T-helper 1 cell treated with Interleukin-12 subunit alpha and Interleukin-12 subunit beta and Interleukin-4 antibody, amounts not matched to agents 30 μg/mL and 1 μg/mL, for 36 hours (primary cell): Measurements from ENCODE around the gene UGT1A7.
"Not testable (repeated sequence)": the region's sequence is repeated elsewhere in the genome, so short reads cannot be mapped to it uniquely, and the experiment has no call there.

ENCODE experiments used
- H3K27ac Mint-ChIP-seq: one replicate; pipeline ENCODE4 v1.8.0; 2021; ENCODE audit warnings: mild to moderate bottlenecking, mixed read lengths
- H3K27me3 Mint-ChIP-seq: one replicate; pipeline ENCODE4 v1.8.0; 2021; ENCODE audit warnings: low read depth, mixed read lengths
- H3K36me3 Mint-ChIP-seq: one replicate; pipeline ENCODE4 v1.8.0; 2021; ENCODE audit warnings: low read depth, mixed read lengths
- H3K4me1 Mint-ChIP-seq: one replicate; pipeline ENCODE4 v1.8.0; 2021; ENCODE audit warnings: low read depth, mixed read lengths
- H3K4me3 Mint-ChIP-seq: one replicate; pipeline ENCODE4 v1.8.0; 2021; ENCODE audit warnings: mild to moderate bottlenecking, moderate library complexity, mixed read lengths
- H3K9me3 Mint-ChIP-seq: one replicate; pipeline ENCODE4 v1.8.0; 2021; ENCODE audit warnings: mixed read lengths

Gene UGT1A7

DNA sequence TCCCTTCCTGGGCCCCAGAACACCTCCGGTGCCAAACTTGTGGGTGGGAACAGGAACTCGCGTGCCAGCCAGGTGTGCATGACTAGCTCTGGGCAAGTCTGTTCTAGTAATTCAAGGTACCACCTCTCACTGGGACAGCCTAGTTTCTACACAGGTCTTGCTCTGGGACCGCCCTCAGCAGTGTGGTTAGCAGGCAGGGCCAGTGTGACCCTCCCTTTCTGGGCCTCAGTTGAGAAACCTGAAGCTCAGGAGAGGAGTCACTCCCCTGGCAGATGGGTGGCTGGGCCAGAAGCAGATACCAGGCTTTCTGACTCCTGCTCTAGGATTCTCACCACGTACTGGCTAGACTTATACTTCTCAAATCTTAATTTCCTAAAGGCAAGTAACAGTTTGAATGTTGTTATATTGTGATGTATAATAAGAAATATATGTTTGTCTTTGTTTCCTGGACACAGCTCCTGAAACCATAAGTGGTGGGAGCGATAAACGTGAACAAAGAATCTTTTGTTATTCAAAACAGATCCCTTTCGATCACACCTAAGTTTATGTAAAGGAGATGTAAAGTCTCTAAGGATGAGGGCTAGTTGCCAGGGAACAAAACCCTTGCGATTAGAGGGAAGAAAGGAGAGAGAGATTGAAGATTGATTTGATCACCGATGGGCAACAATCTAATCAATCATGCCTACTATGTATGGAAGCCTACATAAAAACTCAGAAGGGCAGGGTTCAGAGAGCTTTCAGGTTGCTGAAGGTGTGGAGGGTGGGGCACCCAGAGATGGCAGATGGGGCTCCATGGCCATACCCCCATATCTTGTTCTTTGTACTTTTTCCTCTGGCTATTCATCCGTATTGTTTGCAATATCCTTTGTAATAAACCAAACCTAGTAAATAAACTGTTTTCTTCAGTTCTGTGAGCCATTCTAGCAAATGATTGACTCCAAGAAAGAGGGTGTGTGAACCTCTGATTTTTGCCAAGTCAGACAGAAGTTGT is 10.0 kb downstream of the UGT1A7 start:
- Mint-ChIP-seq H3K36me3 (no peaks in the 10 kb centered on the region), H3K4me3 (no peak overlapping the region), H3K4me1 (no peaks in the 10 kb centered on the region), H3K27ac (no peak overlapping the region), H3K27me3 (peaks cover 11% of the 10 kb centered on the region), H3K9me3 (no peaks in the 10 kb centered on the region)

DNA sequence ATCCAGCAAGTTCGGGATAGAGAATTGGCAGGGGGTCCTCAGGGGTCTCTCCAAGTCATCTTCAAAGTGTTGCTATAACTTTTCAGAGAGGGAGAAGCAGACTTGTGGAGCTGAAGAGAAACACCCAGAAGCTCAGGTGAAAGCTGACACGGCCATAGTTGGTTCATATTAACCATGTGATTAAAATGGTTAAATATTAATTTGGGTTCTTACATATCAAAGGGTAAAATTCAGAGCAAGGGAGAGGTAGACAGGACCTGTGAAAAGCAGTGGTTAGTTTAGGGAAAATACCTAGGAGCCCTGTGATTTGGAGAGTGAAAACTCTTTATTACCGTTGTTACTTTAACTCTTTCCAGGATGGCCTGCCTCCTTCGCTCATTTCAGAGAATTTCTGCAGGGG is 10.9 kb downstream of the UGT1A7 start, which contains the start of gene UGT1A6:
TSS of gene UGT1A6 (plus strand) at position 243 of the 400 bp plus-strand sequence. CDS start at position 358, 115 bp downstream.
- H3K27ac Mint-ChIP-seq: no peak within 1 kb of the TSS
- H3K27me3 Mint-ChIP-seq: peaks cover 14% of the 10 kb centered on the region
- no peak within 1 kb of the TSS for H3K4me3 Mint-ChIP-seq
- no peaks in the 10 kb centered on the region for H3K9me3 Mint-ChIP-seq
- H3K36me3 Mint-ChIP-seq: no peaks in the 10 kb centered on the region
- H3K4me1 Mint-ChIP-seq: no peaks in the 10 kb centered on the region

DNA sequence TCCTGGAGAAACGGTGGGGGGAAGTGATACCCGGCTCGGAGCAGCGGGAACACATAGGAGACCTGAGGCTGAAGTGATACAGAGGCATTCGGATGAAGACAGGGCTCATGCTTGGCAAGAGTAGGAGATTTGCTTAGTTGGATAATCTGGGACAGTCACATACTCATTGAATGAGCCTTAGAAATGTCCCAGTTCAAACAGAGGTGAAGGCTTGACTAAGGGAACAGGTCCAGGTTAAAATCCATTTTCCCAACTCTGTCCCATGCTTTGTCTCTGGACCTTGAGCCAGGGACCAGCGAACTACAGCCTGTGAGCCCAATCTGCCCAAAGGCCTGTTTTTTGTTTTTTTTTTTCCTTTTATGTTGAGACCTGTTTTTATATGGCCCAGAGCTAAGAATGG is 12.3 kb downstream of the UGT1A7 start:
- Mint-ChIP-seq H3K36me3 (no peaks in the 10 kb centered on the region), H3K9me3 (no peaks in the 10 kb centered on the region), H3K27me3 (peaks cover 6% of the 10 kb centered on the region), H3K4me3 (no peak overlapping the region), H3K4me1 (no peaks in the 10 kb centered on the region), H3K27ac (no peak overlapping the region)

DNA sequence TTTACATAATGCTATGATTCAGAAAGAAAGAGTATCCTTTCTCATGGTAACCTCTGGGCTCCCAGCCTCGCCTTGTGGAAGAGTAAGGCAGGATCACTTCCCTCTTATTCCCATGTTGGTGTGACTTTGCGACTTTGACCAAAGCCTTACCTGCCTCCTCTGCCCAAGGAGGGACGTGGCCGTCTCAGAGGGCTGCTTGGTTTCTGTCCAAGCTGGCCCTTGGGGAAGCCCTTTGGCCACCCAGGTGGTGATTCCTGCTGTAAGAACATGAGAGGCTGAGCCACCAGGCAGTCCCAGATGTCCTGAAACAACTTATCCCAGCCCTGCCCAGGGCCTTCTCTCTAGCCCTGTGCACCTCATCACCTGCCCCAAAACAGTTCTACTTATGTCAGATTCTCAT is 17.0 kb downstream of the UGT1A7 start:
- Mint-ChIP-seq H3K36me3 (no peaks in the 10 kb centered on the region), H3K27me3 (peaks cover 8% of the 10 kb centered on the region), H3K4me3 (no peak overlapping the region), H3K9me3 (no peaks in the 10 kb centered on the region), H3K4me1 (no peaks in the 10 kb centered on the region), H3K27ac (no peak overlapping the region)

DNA sequence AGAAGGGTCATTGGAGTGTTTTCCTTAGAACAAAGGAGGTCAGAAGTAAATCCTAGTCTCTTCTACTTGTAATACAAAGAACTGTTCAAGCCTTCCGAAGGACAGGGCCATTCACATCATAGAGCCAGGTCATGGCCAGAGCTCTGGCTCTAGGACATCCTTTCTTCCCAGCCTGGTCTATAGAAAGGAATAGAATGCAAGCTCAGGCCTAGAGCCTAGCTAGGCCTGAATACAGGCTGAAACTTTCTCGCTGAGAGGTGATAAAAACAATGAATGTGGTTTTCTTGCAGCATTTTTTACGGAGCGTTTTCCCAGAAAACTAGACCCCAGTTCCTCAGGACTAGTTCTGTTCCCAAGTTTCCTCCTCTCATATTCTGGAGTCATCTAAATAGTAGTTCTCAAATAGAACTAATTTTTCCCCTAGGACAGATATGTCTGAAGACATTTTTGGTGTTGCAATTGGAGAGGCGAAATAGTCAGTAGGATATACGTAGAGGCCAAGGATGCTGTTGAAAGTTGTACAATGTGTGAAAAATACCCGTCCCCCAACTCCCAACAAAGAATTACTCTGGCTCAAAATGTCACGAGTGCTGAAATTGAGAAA is 17.8 kb downstream of the UGT1A7 start:
- H3K4me3 Mint-ChIP-seq: no peak overlapping the region
- no peaks in the 10 kb centered on the region for H3K4me1 Mint-ChIP-seq
- no peak overlapping the region for H3K27ac Mint-ChIP-seq
- no peaks in the 10 kb centered on the region for H3K36me3 Mint-ChIP-seq
- peaks cover 14% of the 10 kb centered on the region for H3K27me3 Mint-ChIP-seq
- H3K9me3 Mint-ChIP-seq: no peaks in the 10 kb centered on the region

DNA sequence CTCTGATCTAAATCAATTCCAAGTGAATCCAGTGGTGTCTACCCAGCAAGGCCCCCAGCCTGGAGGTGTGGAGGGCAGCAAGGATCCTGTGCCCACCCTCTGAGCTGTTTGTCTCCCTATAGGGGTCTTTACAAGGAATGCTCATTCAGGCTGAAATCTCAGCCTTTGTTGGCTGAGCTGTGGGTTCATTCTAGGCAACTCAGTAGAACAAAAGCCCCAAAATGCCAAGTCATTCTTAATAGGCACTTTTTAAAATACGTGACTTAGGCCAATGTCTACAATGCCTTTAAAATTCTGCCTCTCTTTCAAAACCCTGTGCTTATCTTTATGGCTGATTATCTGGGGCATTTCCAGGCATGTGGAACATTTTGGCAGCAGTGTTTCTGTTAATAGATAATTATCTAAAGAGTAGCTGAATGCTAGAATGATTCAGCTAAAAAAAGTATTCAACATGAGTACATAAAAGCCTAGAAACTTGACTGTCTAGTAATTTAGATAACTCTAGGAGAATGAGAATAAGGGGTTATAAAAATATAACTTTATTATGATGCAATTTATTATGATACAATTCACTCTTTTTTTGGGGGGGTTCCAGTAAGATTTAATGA is 18.4 kb downstream of the UGT1A7 start:
- Mint-ChIP-seq H3K27me3 (peaks cover 15% of the 10 kb centered on the region), H3K36me3 (no peaks in the 10 kb centered on the region), H3K4me3 (no peak overlapping the region), H3K4me1 (no peaks in the 10 kb centered on the region), H3K9me3 (no peaks in the 10 kb centered on the region), H3K27ac (no peak overlapping the region)

DNA sequence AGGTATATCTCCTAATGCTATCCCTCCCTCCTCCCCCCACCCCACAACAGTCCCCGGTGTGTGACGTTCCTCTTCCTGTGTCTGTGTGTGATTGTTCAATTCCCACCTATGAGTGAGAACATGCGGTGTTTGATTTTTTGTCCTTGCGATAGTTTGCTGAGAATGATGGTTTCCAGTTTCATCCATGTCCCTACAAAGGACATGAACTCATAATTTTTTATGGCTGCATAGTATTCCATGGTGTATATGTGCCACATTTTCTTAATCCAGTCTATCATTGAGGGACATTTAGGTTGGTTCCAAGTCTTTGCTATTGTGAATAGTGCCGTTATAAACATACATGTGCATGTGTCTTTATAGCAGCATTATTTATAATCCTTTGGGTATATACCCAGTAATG is 19.1 kb downstream of the UGT1A7 start:
- not testable (repeated sequence) for H3K36me3 Mint-ChIP-seq, H3K4me3 Mint-ChIP-seq, H3K9me3 Mint-ChIP-seq, H3K27ac Mint-ChIP-seq, H3K4me1 Mint-ChIP-seq
- peaks cover 20% of the 10 kb centered on the region for H3K27me3 Mint-ChIP-seq

DNA sequence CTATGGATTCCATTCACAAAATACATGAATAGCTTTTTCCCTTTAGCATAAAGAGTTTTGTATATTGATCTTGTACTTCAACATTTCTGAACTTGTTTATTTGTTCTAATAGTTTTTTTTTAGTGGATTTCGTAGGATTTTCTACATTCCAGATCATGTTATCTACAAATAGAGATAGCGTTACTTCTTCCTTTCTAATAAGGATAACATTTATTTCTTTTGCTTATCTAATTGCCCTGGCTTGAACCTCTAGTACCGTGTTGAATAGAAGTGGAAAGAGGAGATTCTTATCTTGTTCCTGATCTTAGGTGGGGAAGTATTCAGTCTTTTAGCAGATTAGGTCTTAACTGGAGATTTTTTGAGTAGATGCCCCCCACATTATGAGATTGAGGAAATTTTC is 20.5 kb downstream of the UGT1A7 start:
- peaks cover 17% of the 10 kb centered on the region for H3K27me3 Mint-ChIP-seq
- H3K27ac Mint-ChIP-seq: no peak overlapping the region
- H3K4me3 Mint-ChIP-seq: no peak overlapping the region
- H3K36me3 Mint-ChIP-seq: no peaks in the 10 kb centered on the region
- H3K4me1 Mint-ChIP-seq: no peaks in the 10 kb centered on the region
- no peaks in the 10 kb centered on the region for H3K9me3 Mint-ChIP-seq

DNA sequence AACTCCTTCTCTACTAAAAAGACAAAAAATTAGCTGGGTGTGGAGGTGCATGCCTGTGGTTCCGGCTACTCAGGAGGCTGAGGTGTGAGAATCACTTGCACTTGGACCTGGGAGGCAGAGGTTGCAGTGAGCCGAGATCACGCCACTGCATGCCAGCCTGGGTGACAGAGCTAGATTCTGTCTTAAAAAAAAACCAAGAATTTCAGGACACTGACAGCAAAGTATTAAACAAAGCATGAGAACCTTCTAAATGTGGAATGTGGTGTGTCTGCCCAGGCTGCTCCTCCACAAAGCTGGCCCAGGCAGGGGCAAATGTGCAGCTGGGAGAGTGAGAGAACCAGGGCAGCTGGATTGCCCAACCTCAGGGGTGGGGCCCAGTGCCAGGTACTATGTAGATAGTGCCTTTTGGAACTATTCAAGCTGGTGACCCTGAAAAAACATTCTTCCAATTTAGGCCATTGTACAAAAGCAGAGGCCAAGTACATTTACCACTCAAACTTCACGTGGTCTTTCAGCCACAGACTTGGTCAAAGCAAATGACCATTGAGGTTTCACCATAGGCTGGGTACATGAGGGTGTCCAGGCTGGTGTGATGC is 24.3 kb downstream of the UGT1A7 start:
- H3K27me3 Mint-ChIP-seq: peaks cover 25% of the 10 kb centered on the region
- H3K9me3 Mint-ChIP-seq: no peaks in the 10 kb centered on the region
- no peak overlapping the region for H3K4me3 Mint-ChIP-seq
- H3K36me3 Mint-ChIP-seq: no peaks in the 10 kb centered on the region
- no peak overlapping the region for H3K27ac Mint-ChIP-seq
- no peaks in the 10 kb centered on the region for H3K4me1 Mint-ChIP-seq

DNA sequence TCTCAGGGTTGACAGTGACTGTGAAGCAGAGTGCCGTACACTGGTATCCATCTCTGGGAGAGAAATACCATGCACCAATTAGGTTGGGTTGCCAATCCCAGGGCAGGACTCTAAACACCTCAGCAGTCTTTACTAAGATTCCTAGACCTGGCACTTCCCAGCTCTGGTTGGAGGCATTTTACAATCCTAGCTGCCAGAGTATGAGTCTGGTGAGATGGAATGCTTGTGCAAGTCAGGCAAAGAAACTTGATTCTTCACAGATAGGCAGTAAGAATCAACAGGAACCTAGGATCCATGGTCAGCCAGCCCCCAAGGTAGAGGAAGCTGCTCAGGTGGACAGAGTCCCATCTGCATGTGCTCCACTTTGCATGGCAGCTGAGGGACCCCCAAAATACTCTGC is 25.0 kb downstream of the UGT1A7 start:
- H3K27ac Mint-ChIP-seq: no peak overlapping the region
- H3K4me3 Mint-ChIP-seq: no peak overlapping the region
- H3K27me3 Mint-ChIP-seq: peaks cover 25% of the 10 kb centered on the region
- H3K36me3 Mint-ChIP-seq: no peaks in the 10 kb centered on the region
- H3K9me3 Mint-ChIP-seq: no peaks in the 10 kb centered on the region
- no peaks in the 10 kb centered on the region for H3K4me1 Mint-ChIP-seq

DNA sequence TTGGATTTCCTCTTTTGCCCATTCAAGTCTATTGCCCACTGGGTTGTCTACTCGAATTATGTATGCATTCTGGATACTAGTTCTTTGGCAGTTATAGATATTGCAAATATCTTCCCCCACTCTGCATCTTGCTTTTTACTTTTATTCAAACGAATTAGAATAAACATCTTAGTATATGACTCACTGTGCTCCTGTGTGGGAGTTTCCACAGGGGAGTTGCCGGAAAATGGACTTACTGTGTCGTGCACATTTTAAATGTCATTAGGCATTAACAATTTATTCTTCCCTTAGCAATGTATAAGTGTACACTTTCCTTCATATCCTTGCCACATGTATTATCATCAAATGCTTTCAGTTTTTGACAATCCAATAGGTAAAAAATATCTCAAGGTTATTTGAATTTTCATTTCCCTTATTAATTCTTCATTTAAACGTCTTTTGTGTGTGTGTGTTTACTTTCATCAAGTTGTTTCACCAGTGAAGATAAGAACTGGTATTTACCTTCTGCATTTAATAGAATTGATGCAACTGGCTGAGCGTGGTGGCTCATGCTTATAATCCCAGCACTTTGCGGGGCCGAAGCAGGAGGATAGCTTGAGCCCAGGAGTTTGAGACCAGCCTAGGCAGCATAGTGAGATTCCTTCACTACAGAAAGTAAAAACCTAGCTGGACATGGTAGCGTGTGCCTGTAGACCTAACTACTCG is 26.4 kb downstream of the UGT1A7 start:
- Mint-ChIP-seq H3K27ac (no peak overlapping the region), H3K9me3 (no peaks in the 10 kb centered on the region), H3K27me3 (peaks cover 32% of the 10 kb centered on the region), H3K4me1 (no peaks in the 10 kb centered on the region), H3K36me3 (no peaks in the 10 kb centered on the region), H3K4me3 (no peak overlapping the region)

DNA sequence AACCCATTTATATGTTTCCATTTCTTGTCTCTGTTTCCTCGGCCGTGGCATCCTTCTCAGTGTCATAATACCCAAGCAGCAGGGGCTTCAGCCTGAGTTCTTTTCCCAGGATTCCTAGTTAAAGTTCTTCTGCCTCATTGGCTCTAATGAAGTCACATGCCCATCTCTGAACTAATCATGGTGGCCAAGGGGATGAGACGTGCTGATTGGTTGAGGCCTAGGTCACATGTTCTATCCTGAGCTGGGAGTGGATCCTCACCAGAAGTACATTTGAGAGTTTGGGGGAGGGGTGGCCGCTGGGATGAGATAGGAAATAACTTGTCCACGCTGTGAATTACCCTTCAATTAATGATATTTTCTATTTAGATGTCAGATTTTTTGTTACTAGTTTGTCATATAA is 27.2 kb downstream of the UGT1A7 start:
- Mint-ChIP-seq H3K27me3 (peaks cover 37% of the 10 kb centered on the region), H3K4me1 (no peaks in the 10 kb centered on the region), H3K4me3 (no peak overlapping the region), H3K9me3 (no peaks in the 10 kb centered on the region), H3K36me3 (no peaks in the 10 kb centered on the region), H3K27ac (no peak overlapping the region)

DNA sequence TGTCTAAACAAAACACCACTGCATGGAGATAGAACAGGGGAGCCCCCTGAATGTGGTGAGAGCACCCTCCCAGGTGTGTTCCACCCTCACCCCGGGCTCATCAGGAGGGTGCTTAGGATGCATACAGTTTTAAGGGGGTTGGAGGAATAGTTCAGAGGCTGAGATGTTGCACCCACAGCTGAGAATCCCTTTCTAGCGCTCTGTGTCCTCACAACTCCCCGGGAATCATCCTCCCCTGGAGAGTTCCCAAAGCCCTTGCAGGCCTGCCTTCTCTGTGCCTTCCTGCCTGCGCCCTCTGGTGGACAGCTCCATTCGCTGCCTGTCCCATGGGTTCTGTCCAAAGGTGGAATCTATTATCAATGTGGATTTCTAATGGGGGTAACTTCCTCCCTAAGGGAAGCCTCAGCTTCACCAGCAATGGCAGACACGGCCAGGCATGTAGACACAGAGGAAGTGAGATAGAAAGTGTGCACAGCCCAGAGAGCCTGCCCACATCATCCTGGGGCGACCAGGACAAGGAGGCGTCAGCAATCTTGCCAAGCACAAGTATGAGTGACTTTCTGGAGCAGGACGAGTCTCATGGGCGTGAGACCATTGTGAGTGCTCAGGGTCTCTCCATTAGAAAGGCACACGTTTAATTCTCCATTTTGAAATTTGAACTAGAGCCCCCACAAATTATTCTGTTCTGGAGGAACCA is 29.8 kb downstream of the UGT1A7 start:
- Mint-ChIP-seq H3K27me3 (peaks cover 36% of the 10 kb centered on the region), H3K36me3 (no peaks in the 10 kb centered on the region), H3K27ac (no peak overlapping the region)

More for the DNA sequence above, 29.8 kb downstream of the UGT1A7 start:
- no peak overlapping the region for H3K4me3 Mint-ChIP-seq
- H3K4me1 Mint-ChIP-seq: no peaks in the 10 kb centered on the region
- no peaks in the 10 kb centered on the region for H3K9me3 Mint-ChIP-seq
